SK-N-SH treated with all-trans-retinoic acid at 6 μM for 48 hours (cell line): ENCODE measurements around the gene ACVR1B.

ENCODE experiments used
- ATAC-seq: fragments of 200-7000 bp; cut with Tn5 transposase; 3 replicates; pipeline ENCODE4 v1.9.1; 2020; ENCODE audit warnings: mild to moderate bottlenecking, moderate library complexity
- ARNTL ChIP-seq: fragments of 450-650 bp; formaldehyde crosslinking; IDR thresholded peaks from 2 replicates; pipeline ENCODE4 v1.5.0; 2020; ENCODE audit warnings: low read depth, mild to moderate bottlenecking, moderate library complexity, borderline replicate concordance
- BACH2 ChIP-seq: fragments of 250-450 bp; sonication (Bioruptor Pico); IDR thresholded peaks from 2 replicates; pipeline ENCODE4 v1.9.0; 2021; ENCODE audit warnings: mild to moderate bottlenecking, borderline replicate concordance
- CREB5 ChIP-seq: fragments of 250-450 bp; sonication (Bioruptor Pico); IDR thresholded peaks from 2 replicates; pipeline ENCODE4 v1.5.1; 2020; ENCODE audit warnings: low read depth, mild to moderate bottlenecking, moderate library complexity
- CSRNP3 ChIP-seq: fragments of 250-450 bp; sonication (Bioruptor Pico); IDR thresholded peaks from 2 replicates; pipeline ENCODE4 v1.5.1; 2021; ENCODE audit warnings: mild to moderate bottlenecking, moderate library complexity
- ESRRG ChIP-seq: fragments of 250-450 bp; sonication (Bioruptor Pico); IDR thresholded peaks from 2 replicates; pipeline ENCODE4 v1.6.1; 2021; ENCODE audit warnings: mild to moderate bottlenecking
- GLIS3 ChIP-seq: fragments of 250-450 bp; sonication (Bioruptor Pico); IDR thresholded peaks from 2 replicates; pipeline ENCODE4 v1.5.0; 2020; ENCODE audit warnings: mild to moderate bottlenecking, moderate library complexity
- ISL1 ChIP-seq: fragments of 250-450 bp; sonication (Bioruptor Pico); IDR thresholded peaks from 2 replicates; pipeline ENCODE4 v2.1.2; 2022; ENCODE audit warnings: mild to moderate bottlenecking, moderate library complexity
- POU6F1 ChIP-seq: fragments of 250-450 bp; sonication (Bioruptor Pico); IDR thresholded peaks from 2 replicates; pipeline ENCODE4 v1.8.0; 2021; ENCODE audit warnings: low read depth, mild to moderate bottlenecking, moderate library complexity, borderline replicate concordance
- PPARA ChIP-seq: fragments of 250-450 bp; sonication (Bioruptor Pico); IDR thresholded peaks from 2 replicates; pipeline ENCODE4 v1.5.0; 2020; ENCODE audit warnings: mild to moderate bottlenecking, borderline replicate concordance
- RARB ChIP-seq: fragments of 250-450 bp; sonication (Bioruptor Pico); IDR thresholded peaks from 2 replicates; pipeline ENCODE4 v1.8.0; 2021; ENCODE audit warnings: mild to moderate bottlenecking, moderate library complexity
- TOX ChIP-seq: fragments of 250-450 bp; sonication (Bioruptor Pico); IDR thresholded peaks from 2 replicates; pipeline ENCODE4 v1.8.0; 2021; ENCODE audit warnings: mild to moderate bottlenecking, moderate library complexity, borderline replicate concordance
- TSHZ2 ChIP-seq: fragments of 250-450 bp; sonication (Bioruptor Pico); IDR thresholded peaks from 2 replicates; pipeline ENCODE4 v1.5.0; 2020; ENCODE audit warnings: mild to moderate bottlenecking, moderate library complexity
- ZC3H10 ChIP-seq: fragments of 250-450 bp; sonication (Bioruptor Pico); IDR thresholded peaks from 2 replicates; pipeline ENCODE4 v1.5.1; 2021; ENCODE audit warnings: mild to moderate bottlenecking, moderate library complexity
- ZFP3 ChIP-seq: fragments of 250-450 bp; sonication (Bioruptor Pico); IDR thresholded peaks from 2 replicates; pipeline ENCODE4 v1.5.0; 2020; ENCODE audit warnings: mild to moderate bottlenecking, moderate library complexity
- ZFP30 ChIP-seq: fragments of 450-650 bp; formaldehyde crosslinking; IDR thresholded peaks from 2 replicates; pipeline ENCODE4 v1.5.0; 2022; ENCODE audit warnings: mild to moderate bottlenecking, moderate library complexity
- ZNF565 ChIP-seq: fragments of 450-650 bp; formaldehyde crosslinking; conservative IDR thresholded peaks from 2 replicates; pipeline ENCODE4 v1.5.0; 2020; ENCODE audit warnings: low read depth, mild to moderate bottlenecking, moderate library complexity
- ZNF70 ChIP-seq: fragments of 450-650 bp; formaldehyde crosslinking; IDR thresholded peaks from 2 replicates; pipeline ENCODE4 v1.5.0; 2020; ENCODE audit warnings: mild to moderate bottlenecking, moderate library complexity
- ZNF8 ChIP-seq: fragments of 450-650 bp; formaldehyde crosslinking; IDR thresholded peaks from 2 replicates; pipeline ENCODE4 v1.5.0; 2020; ENCODE audit warnings: mild to moderate bottlenecking, moderate library complexity

Gene ACVR1B

GRCh38 chr12:52014567-52015530 is 63.4 kb downstream of the ACVR1B start:
- no peak for ATAC-seq
- TF ChIP-seq CREB5 (CRISPR knock-in tag) (no peak), RARB (CRISPR knock-in tag) (no peak), ZFP30 (CRISPR knock-in tag) (no peak), ZNF8 (no peak), PPARA (CRISPR knock-in tag) (no peak), BACH2 (CRISPR knock-in tag) (no peak), ZNF70 (CRISPR knock-in tag) (no peak), TOX (CRISPR knock-in tag) (no peak), ZNF565 (CRISPR knock-in tag) (no peak)

- TF ChIP-seq RARB (CRISPR knock-in tag) (no peak), ISL1 (CRISPR knock-in tag) (no peak), ESRRG (no peak), POU6F1 (CRISPR knock-in tag) (no peak), TOX (CRISPR knock-in tag) (no peak), ZFP30 (CRISPR knock-in tag) (no peak), CSRNP3 (no peak), BACH2 (CRISPR knock-in tag) (no peak), ZFP3 (CRISPR knock-in tag) (no peak)
- TF ChIP-seq, all 23 proteins: peak for 0
- no peak for ATAC-seq
Observed at GRCh38 chr12:52015532-52016041, 64.1 kb downstream of the ACVR1B start.

GRCh38 chr12:52018433-52019112 is 67.1 kb downstream of the ACVR1B start:
- no peak for TF ChIP-seq ZNF70 (CRISPR knock-in tag)
- no peak for TF ChIP-seq ARNTL
- no peak for TF ChIP-seq ZNF565 (CRISPR knock-in tag)
- no peak for TF ChIP-seq PPARA (CRISPR knock-in tag)
- TF ChIP-seq RARB (CRISPR knock-in tag), result no peak
- no peak for TF ChIP-seq TSHZ2
- TF ChIP-seq ZFP3 (CRISPR knock-in tag), result no peak
- no peak for TF ChIP-seq ESRRG
- no peak for TF ChIP-seq TOX (CRISPR knock-in tag)
- no peak for ATAC-seq

- TF ChIP-seq ZFP3 (CRISPR knock-in tag) (no peak), ZNF70 (CRISPR knock-in tag) (no peak), TSHZ2 (no peak), ZFP30 (CRISPR knock-in tag) (no peak), ZC3H10 (CRISPR knock-in tag) (no peak), ZNF565 (CRISPR knock-in tag) (no peak), ISL1 (CRISPR knock-in tag) (no peak), POU6F1 (CRISPR knock-in tag) (no peak), RARB (CRISPR knock-in tag) (no peak), BACH2 (CRISPR knock-in tag) (no peak), GLIS3 (CRISPR knock-in tag) (no peak)
- TF ChIP-seq, all 23 proteins: peak for 0
- ATAC-seq, result no peak
Observed at GRCh38 chr12:52019113-52019770, 67.7 kb downstream of the ACVR1B start.
